GM12878 (cell line): ENCODE results near the gene EPHA8. TPM values are rescaled to one million over a fixed set of nuclear protein-coding genes. Genes with fewer than 3 reads are reported as not detected.

ENCODE experiments used
- ATAC-seq: fragments of 200-7000 bp; cut with Tn5 transposase; 3 replicates; pipeline ENCODE4 v1.9.1; 2020; ENCODE audit warnings: mild to moderate bottlenecking, moderate library complexity
- BruUV-seq: library from RNA; stranded (reverse); fragments of 400-500 nt; replicated peaks from 2 replicates; lab custom pipeline; 2021; lab: Mats Ljungman, UMichigan
- CTCF ChIA-PET: fragments of 300-600 bp; sonication (Branson Sonifier 250); formaldehyde crosslinking; extraction: SDS; loops from one replicate; lab custom pipeline; 2021; ENCODE audit warnings: inconsistent platforms; lab: Yijun Ruan, JAX
- POLR2A ChIA-PET: fragments of 350-600 bp; formaldehyde crosslinking; extraction: SDS; loops from one replicate; lab custom pipeline; 2021; ENCODE audit warnings: inconsistent platforms; lab: Charles Lee
- RAD21 ChIA-PET: fragments of 300-600 bp; sonication (Branson Sonifier 250); formaldehyde crosslinking; loops from one replicate; lab custom pipeline; 2023; ENCODE audit warnings: antibody characterized with exemption; ENCODE audit not compliant: unreplicated experiment; lab: Charles Lee
- SMC1A ChIA-PET: fragments of 300-600 bp; sonication (Branson Sonifier 250); formaldehyde crosslinking; loops from one replicate; lab custom pipeline; 2023; ENCODE audit not compliant: unreplicated experiment, uncharacterized antibody; lab: Charles Lee
- DNase-seq: peaks from one replicate; pipeline ENCODE4 v3.0.0-alpha.2; 2011; ENCODE audit warnings: low read depth, low spot score
- FAIRE-seq: peaks from 3 replicates; lab custom pipeline; 2011; peaks lifted over from hg19 to GRCh38; lab: Jason Lieb, UNC
- H2AFZ ChIP-seq: 2 replicates; pipeline ENCODE4 v1.6.0; 2011; ENCODE audit warnings: low read depth, low read length, control low read depth; ENCODE audit not compliant: control insufficient read depth
- H3K27ac ChIP-seq: 2 replicates; pipeline ENCODE4 v1.5.1; 2011; ENCODE audit warnings: control low read depth; ENCODE audit not compliant: control insufficient read depth, insufficient read depth
- H3K27me3 ChIP-seq, 2 experiments: replicated peaks in 1 of 2; 2 replicates each; pipeline versions ENCODE4 v1.6.0 to v1.6.1; 2011; ENCODE audit warnings: low read length in 1 of 2; ENCODE audit not compliant: control insufficient read depth in 2 of 2, insufficient read depth in 2 of 2
- H3K36me3 ChIP-seq, 2 experiments: 2 replicates each; pipeline ENCODE4 v1.5.1; 2011; ENCODE audit warnings: low read length in 1 of 2; ENCODE audit not compliant: control insufficient read depth in 2 of 2, insufficient read depth in 2 of 2
- H3K4me1 ChIP-seq: 2 replicates; pipeline ENCODE4 v1.6.1; 2011; ENCODE audit warnings: mild to moderate bottlenecking, low read length, moderate library complexity, mixed read lengths; ENCODE audit not compliant: control insufficient read depth, insufficient read depth
- H3K4me2 ChIP-seq: 2 replicates; pipeline ENCODE4 v1.6.0; 2011; ENCODE audit warnings: control low read depth; ENCODE audit not compliant: control insufficient read depth, insufficient read depth
- H3K4me3 ChIP-seq: fragments of 200-600 bp; sonication (generic); 2 replicates; pipeline ENCODE4 v1.5.1; 2016
- H3K79me2 ChIP-seq: 2 replicates; pipeline ENCODE4 v1.6.0; 2011; ENCODE audit warnings: low read length; ENCODE audit not compliant: control insufficient read depth, insufficient read depth
- H3K9ac ChIP-seq: 2 replicates; pipeline ENCODE4 v1.8.0; 2011; ENCODE audit warnings: low read length, control low read depth, mixed read lengths; ENCODE audit not compliant: control insufficient read depth, insufficient read depth
- H3K9me3 ChIP-seq: replicated peaks from 3 replicates; pipeline ENCODE4 v1.5.1; 2011; ENCODE audit warnings: mild to moderate bottlenecking, low read length; ENCODE audit not compliant: control insufficient read depth, insufficient read depth
- H4K20me1 ChIP-seq: 2 replicates; pipeline ENCODE4 v1.6.0; 2011; ENCODE audit not compliant: control insufficient read depth, insufficient read depth
- BHLHE40 ChIP-seq, 2 experiments: fragments of 450-650 bp in 1 of 2; IDR thresholded peaks; 2 replicates each; pipeline ENCODE4 v1.6.1; 2011 to 2017; ENCODE audit warnings: low read depth in 2 of 2, borderline replicate concordance in 1 of 2, improper control_type of control experiment in 1 of 2, low read length in 1 of 2, mild to moderate bottlenecking in 1 of 2
- BMI1 ChIP-seq: fragments of 450-650 bp; IDR thresholded peaks from 2 replicates; pipeline ENCODE4 v1.6.1; 2016; ENCODE audit warnings: mild to moderate bottlenecking, moderate library complexity, borderline replicate concordance
- CEBPB ChIP-seq, 2 experiments: fragments of 150-350 bp in 1 of 2; IDR thresholded peaks; 2 replicates each; pipeline ENCODE4 v1.6.1; 2012 to 2014; ENCODE audit warnings: low read depth in 2 of 2, low read length in 2 of 2, borderline replicate concordance in 1 of 2, inconsistent platforms in 1 of 2
- FOS ChIP-seq: IDR thresholded peaks from 3 replicates; pipeline ENCODE4 v1.6.1; 2011; ENCODE audit warnings: borderline replicate concordance; ENCODE audit not compliant: insufficient read length; ENCODE audit errors: extremely low read depth
- FOXM1 ChIP-seq: IDR thresholded peaks from 2 replicates; pipeline ENCODE4 v1.6.1; 2012; ENCODE audit warnings: low read depth, mild to moderate bottlenecking, inconsistent platforms, low read length, moderate library complexity
- GABPA ChIP-seq: IDR thresholded peaks from 2 replicates; pipeline ENCODE4 v1.6.1; 2014; ENCODE audit warnings: antibody characterized with exemption, low read depth, mild to moderate bottlenecking, inconsistent platforms
- GATAD2B ChIP-seq: fragments of 450-650 bp; conservative IDR thresholded peaks from 2 replicates; pipeline ENCODE4 v1.6.1; 2017; ENCODE audit warnings: low read depth, mild to moderate bottlenecking, moderate library complexity
- JUNB ChIP-seq: IDR thresholded peaks from 2 replicates; pipeline ENCODE4 v1.6.1; 2016; ENCODE audit warnings: antibody characterized with exemption, mild to moderate bottlenecking
- MEF2B ChIP-seq: fragments of 450-650 bp; IDR thresholded peaks from 2 replicates; pipeline ENCODE4 v1.6.1; 2018; ENCODE audit warnings: mild to moderate bottlenecking, moderate library complexity; ENCODE audit not compliant: partially characterized antibody, poor library complexity, severe bottlenecking
- NBN ChIP-seq: fragments of 450-650 bp; IDR thresholded peaks from 2 replicates; pipeline ENCODE4 v1.6.1; 2016
- NR2C1 ChIP-seq: fragments of 450-650 bp; IDR thresholded peaks from 2 replicates; pipeline ENCODE4 v1.6.1; 2017; ENCODE audit warnings: antibody characterized with exemption, mild to moderate bottlenecking, moderate library complexity
- NR2C2 ChIP-seq: IDR thresholded peaks from 2 replicates; pipeline ENCODE4 v1.6.1; 2011; ENCODE audit warnings: borderline replicate concordance, low read depth; ENCODE audit not compliant: control insufficient read depth, insufficient read length
- PAX5 ChIP-seq: IDR thresholded peaks from 2 replicates; pipeline ENCODE4 v1.6.1; 2011; ENCODE audit warnings: low read depth, low read length, borderline replicate concordance
- PKNOX1 ChIP-seq: fragments of 450-650 bp; IDR thresholded peaks from 2 replicates; pipeline ENCODE4 v1.6.1; 2016; ENCODE audit warnings: mild to moderate bottlenecking
- RAD21 ChIP-seq: IDR thresholded peaks from 2 replicates; pipeline ENCODE4 v1.6.1; 2011; ENCODE audit warnings: mild to moderate bottlenecking, low read depth, low read length, moderate library complexity; ENCODE audit not compliant: insufficient read depth
- TBL1XR1 ChIP-seq: IDR thresholded peaks from 2 replicates; pipeline ENCODE4 v1.6.1; 2012; ENCODE audit warnings: low read depth, low read length, improper control_type of control experiment
- ZNF24 ChIP-seq: fragments of 450-650 bp; IDR thresholded peaks from 2 replicates; pipeline ENCODE4 v1.6.1; 2017; ENCODE audit warnings: antibody characterized with exemption, mild to moderate bottlenecking
- ZNF592 ChIP-seq: fragments of 450-650 bp; IDR thresholded peaks from 2 replicates; pipeline ENCODE4 v1.6.1; 2017; ENCODE audit warnings: mild to moderate bottlenecking, moderate library complexity
- ZNF622 ChIP-seq: fragments of 450-650 bp; IDR thresholded peaks from 2 replicates; pipeline ENCODE4 v1.6.1; 2017; ENCODE audit warnings: mild to moderate bottlenecking, inconsistent platforms
- WGBS: methylation state at CpG from one replicate; pipeline ENCODE4 v1.1.6; 2016; ENCODE audit warnings: low lambda C conversion rate; ENCODE audit not compliant: insufficient replicate concordance, insufficient coverage; ENCODE audit errors: missing lambda C conversion rate; 5-methylcytosine and 5-hydroxymethylcytosine counted together
- in situ Hi-C: fragments of 300-500 bp; cut with MboI; formaldehyde crosslinking; loops from 9 replicates; pipeline ENCODE4 v1.14.3; 2018; ENCODE audit warnings: mixed read lengths
- intact Hi-C: fragments of 100-400 bp; cut with micrococcal nuclease; formaldehyde crosslinking; loops from one replicate; pipeline ENCODE4 v1.14.2; 2022; ENCODE audit not compliant: unreplicated experiment
- polyA plus RNA-seq, 11 experiments: library from polyadenylated mRNA; depleted of rRNA in 4 of 11; unstranded in 6 of 11; stranded (reverse) in 5 of 11; fragments of >200 nt; fragmentation: Nextera tagmentation in 4 of 11; fragmentation: Illumina TruSeq in 1 of 11; extraction: Ambion mirVana in 4 of 11; extraction: Trizol in 1 of 11; gene quantifications; 1 replicate in 1 of 11; 2 replicates in 10 of 11; pipeline versions ENCODE4 v1.2.1 to v1.2.3, GENCODE V29; 2011 to 2016; ENCODE audit warnings: inconsistent platforms in 2 of 11, missing spikeins in 2 of 11, low read depth in 1 of 11
- total RNA-seq, 4 experiments: library from RNA; depleted of rRNA in 3 of 4; stranded (reverse); fragments of >200 nt in 3 of 4; fragmentation: Illumina TruSeq in 1 of 4; extraction: Trizol in 1 of 4; gene quantifications; 2 replicates each; pipeline versions ENCODE4 v1.2.1 to v1.2.3, GENCODE V29; 2013 to 2021

The EPHA8 gene
- total and polyA plus RNA-seq, 10 of the 15 experiments (the other 5 are each of a cell fraction or from before 2014, with no cell fraction given) = not detected

GRCh38 chr1:22592919-22593790 is 29.9 kb downstream of the EPHA8 start (continued):
- no peak for TF ChIP-seq PAX5
- no peak for TF ChIP-seq RAD21
- TF ChIP-seq TBL1XR1 = no peak
- no peak for TF ChIP-seq ZNF592
- no peak for TF ChIP-seq CEBPB (IDR thresholded peaks at IDR 0.05; ENCODE audit: borderline replicate concordance in 1 of 2, low read depth in 2 of 2, low read length in 2 of 2)
- TF ChIP-seq, all 136 proteins: peak for 0

- ChIA-PET POLR2A (no interaction called here), RAD21 (no interaction called here), SMC1A (no interaction called here), CTCF (no interaction called here)
- Histone ChIP-seq H3K4me3 (no peak overlapping the region), H3K79me2 (no peaks in the 10 kb centered on the region), H3K9me3 (no peaks in the 10 kb centered on the region), H3K36me3 (no peaks in the 10 kb centered on the region), H4K20me1 (no peaks in the 10 kb centered on the region; the same call in 1 of the 2 replicates), H3K4me1 (no peaks in the 10 kb centered on the region), H2AFZ (no peak overlapping the region), H3K9ac (no peak overlapping the region), H3K27ac (no peak overlapping the region), H3K27me3 (no peaks in the 10 kb centered on the region; a peak in 2 of 4 replicates), H3K4me2 (no peak overlapping the region)
- intact Hi-C loops (no loop called here), in situ Hi-C loops (no loop called here)
- no peak for ATAC-seq
- FAIRE-seq = no peak
- BruUV-seq = no TSS peak
- WGBS = 19% methylated on average over 10 of the region's 10 CpGs
- DNase-seq = no peak
- TF ChIP-seq NR2C2 (no peak), JUNB (no peak), MEF2B (no peak), FOXM1 (no peak), GATAD2B (no peak), NR2C1 (no peak), ZNF24 (no peak), FOS (no peak), PKNOX1 (no peak), BHLHE40 (IDR thresholded peaks at IDR 0.05; ENCODE audit: borderline replicate concordance in 1 of 2, low read depth in 2 of 2, low read length in 1 of 2) (no peak), NBN (no peak), GABPA (no peak), BMI1 (no peak), ZNF622 (no peak)
Measured at GRCh38 chr1:22594396-22594795, 31.1 kb downstream of the EPHA8 start.
